Measurements from ENCODE around the gene MOB3B.

- no peak for TF ChIP-seq POLR2A (IDR thresholded peaks at IDR 0.05)
- TF ChIP-seq, protein P1, sequence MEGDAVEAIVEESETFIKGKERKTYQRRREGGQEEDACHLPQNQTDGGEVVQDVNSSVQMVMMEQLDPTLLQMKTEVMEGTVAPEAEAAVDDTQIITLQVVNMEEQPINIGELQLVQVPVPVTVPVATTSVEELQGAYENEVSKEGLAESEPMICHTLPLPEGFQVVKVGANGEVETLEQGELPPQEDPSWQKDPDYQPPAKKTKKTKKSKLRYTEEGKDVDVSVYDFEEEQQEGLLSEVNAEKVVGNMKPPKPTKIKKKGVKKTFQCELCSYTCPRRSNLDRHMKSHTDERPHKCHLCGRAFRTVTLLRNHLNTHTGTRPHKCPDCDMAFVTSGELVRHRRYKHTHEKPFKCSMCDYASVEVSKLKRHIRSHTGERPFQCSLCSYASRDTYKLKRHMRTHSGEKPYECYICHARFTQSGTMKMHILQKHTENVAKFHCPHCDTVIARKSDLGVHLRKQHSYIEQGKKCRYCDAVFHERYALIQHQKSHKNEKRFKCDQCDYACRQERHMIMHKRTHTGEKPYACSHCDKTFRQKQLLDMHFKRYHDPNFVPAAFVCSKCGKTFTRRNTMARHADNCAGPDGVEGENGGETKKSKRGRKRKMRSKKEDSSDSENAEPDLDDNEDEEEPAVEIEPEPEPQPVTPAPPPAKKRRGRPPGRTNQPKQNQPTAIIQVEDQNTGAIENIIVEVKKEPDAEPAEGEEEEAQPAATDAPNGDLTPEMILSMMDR (IDR thresholded peaks at IDR 0.05) = no peak
These were observed 101.1 kb downstream of the MOB3B start for GRCh38 chr9:27428551-27428950.
